ENCODE measurements around the gene HOTAIR.

The HOTAIR gene

DNA sequence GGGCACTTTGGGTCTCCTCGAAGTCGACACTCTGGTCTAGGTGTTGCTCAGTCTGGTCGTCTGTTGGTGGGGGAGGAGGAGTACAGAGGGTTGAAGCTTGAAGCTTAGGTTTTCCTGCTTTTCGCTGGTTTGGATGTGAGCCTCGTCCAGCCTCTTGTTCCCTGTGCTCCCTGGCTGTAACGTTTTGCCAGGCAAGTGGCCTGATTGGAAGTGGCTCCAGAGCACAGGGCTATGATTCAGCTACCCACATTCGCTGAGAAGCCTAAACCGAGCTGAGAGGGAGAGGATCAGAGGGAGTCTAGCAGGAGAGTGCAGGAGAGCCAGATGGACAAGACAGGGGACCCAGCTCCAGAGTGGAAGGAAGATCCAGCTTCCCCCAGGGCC, 16.3 kb upstream of the HOTAIR start:
- DNase-seq (ENCODE audit: low read depth, low spot score) = no peak

DNA sequence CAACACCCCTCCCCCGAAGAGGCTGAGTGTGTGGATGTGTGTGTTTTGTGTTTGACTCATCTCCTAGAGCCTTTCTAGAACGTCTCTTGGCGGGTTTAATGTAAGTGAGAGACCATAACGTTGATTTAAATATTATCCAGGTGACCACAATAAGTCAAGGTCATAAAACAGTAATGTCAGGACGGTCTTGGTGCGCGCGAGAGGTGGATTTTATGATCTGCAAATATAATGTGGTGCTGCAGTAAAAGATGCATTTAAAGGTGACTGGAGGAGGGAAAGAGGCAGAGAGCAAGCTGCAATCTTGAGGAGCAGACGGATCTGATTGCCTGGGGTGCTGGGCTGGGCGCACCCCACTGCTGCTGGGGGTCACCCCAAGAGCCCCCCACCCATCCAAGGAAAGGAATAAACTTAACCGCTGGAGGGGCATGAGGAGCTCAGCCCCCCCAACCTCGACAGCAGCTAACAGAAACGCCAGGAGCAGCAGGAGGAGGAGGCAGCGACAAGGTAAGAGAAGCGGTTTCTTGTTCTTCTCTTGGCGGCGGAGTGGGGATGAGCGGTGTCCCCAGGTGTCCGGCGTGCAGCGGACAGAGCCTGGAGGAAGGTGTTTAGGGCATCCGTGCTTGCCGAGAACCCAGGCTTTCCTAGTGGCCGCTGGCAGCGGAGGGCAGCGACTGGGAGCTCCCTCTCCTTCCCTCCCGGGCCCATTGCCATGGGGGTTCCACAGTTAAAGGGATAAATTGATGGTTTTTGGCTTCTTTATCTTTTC, 15.7 kb upstream of the HOTAIR start:
- DNase-seq (ENCODE audit: low read depth, low spot score) = no peak
- H3K4me3 ChIP-seq (ENCODE audit: low read length) = no peak overlapping the region

More for the DNA sequence above, 16.3 kb upstream of the HOTAIR start:
- no peak overlapping the region for H3K4me3 ChIP-seq (ENCODE audit: low read length)

DNA sequence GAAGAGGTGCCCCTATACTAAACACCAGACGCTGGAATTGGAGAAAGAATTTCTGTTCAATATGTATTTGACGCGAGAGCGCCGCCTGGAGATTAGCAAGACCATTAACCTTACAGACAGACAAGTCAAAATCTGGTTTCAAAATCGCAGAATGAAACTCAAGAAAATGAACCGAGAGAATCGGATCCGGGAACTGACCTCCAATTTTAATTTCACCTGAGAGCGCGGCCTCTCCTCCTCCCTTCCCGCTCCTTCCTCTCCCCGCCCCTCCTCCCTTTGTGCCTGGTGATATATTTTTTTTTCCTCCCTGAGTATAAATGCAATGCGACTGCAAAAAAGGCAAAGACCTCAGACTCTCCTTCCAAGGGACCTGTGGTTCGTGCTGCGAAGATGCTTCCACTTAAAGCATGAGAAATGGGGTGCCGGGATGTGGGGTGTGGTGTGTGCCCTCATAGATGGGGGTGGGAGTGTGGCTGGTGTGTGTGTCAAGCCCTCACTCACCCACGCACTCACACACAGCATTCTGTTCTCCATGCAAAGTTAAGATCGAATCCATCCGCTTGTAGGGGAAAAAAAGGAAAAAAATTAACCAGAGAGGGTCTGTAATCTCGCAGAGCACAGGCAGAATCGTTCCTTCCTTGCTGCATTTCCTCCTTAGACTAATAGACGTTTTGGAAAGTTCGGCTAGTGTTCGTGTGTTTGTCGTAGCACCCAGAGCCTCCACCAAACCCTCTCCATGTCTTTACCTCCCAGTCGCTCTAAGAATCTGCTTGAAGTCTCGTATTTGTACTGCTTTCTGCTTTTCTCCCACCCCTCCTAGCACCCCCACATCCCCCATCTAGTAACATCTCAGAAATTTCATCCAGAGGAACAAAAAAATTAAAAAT, 14.7 kb upstream of the HOTAIR start:
- peak; percentile 80 for DNase-seq (ENCODE audit: low read depth, low spot score)
- H3K4me3 ChIP-seq (ENCODE audit: low read length) = peak overlapping the region; percentile 30

DNA sequence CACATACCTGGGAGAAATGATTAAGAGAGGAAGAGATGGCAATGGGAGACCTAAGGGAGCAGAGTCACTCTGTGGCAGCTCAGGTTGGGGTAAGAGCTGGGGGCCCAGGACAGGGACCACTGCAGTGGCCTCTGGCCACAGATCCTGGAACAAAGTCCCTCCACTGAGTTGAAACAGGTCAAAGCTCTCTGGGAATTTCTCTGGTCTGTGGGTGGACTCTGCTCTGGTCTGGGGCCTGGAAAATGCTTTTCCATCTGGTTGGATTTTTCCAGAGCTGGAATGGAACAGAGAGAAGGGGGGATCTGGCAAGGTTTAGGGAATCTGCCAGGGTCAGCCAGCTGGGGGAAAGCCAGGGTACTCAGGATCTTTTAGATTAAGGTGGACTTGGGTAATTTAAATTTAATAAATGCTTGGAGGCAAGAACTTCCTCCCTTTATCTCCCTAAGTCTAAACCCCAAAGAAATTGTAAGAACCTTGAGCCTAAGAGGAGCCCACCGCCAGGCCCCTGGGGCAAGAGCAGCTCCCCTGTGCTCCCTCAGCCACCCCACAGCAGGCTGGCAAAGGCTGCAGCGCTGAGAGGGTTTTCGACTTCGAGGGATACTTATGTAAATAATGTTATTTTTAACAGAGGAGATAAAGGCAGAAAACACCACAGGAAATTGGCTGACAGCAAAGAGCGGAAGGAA, 13.9 kb upstream of the HOTAIR start:
- peak overlapping the region; percentile 30 for H3K4me3 ChIP-seq (ENCODE audit: low read length)
- no peak for DNase-seq (ENCODE audit: low read depth, low spot score)

DNA sequence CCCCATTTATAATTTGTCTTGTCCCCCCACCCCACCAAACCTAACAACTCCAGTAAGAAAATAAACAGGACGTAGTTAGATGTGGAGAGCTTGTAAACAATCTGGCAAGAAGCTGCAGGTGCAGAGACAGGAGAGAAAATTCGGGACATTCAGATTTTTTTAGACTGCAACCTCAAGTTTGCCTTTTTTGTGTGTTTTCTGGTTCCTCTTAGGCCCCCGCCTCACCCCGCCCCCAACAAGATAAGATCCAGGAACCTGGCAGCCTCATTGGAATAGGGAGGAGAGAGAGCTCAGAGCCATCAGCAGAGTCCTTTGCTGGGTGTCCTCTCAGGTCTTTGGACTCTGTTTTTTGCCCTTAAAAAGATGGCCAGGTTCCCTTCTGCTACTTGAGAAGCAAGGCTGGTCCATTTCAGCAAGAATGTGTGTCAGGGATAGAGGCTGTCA, 13.1 kb upstream of the HOTAIR start:
- H3K4me3 ChIP-seq (ENCODE audit: low read length) = no peak overlapping the region
- DNase-seq (ENCODE audit: low read depth, low spot score) = no peak

DNA sequence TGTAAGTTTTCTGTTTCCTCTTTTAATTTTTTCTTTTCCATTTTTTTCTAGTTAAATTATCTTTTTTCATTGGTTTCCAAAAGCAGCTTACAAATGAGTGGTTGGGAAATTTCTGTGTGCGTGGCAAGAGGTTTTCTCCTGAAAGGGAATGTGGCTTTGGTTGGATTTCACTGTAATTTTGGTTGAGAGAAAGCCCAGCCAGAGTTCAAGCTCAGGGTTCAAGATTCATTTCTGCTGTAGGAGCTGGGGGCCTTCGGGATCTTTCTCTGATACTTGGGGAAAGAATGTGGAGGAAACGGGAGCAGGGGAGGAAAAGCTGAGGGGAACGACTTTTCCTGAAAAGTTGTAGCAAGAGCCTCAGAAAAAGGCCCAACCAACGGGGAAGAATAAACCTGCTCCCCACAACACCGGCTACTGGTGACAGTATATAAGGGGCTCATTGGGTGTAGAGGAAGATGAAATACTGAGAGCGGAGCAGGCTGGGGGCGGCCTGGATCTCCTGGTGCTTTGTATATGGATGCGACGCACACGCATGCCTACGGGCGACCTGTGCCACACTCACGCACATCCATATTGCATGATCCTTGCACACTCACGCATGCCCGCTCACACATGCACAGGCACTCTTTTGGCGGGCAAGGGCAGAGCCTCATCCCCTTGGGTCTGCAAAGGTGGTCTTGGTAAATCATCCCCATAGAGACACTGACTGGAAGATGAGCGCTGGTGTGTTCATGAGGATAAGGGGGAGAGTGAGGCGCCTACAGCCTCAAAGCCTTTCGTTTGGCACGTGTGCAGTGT, 12.1 kb upstream of the HOTAIR start:
- peak overlapping the region; percentile 50 for H3K4me3 ChIP-seq (ENCODE audit: low read length)
- no peak for DNase-seq (ENCODE audit: low read depth, low spot score)

DNA sequence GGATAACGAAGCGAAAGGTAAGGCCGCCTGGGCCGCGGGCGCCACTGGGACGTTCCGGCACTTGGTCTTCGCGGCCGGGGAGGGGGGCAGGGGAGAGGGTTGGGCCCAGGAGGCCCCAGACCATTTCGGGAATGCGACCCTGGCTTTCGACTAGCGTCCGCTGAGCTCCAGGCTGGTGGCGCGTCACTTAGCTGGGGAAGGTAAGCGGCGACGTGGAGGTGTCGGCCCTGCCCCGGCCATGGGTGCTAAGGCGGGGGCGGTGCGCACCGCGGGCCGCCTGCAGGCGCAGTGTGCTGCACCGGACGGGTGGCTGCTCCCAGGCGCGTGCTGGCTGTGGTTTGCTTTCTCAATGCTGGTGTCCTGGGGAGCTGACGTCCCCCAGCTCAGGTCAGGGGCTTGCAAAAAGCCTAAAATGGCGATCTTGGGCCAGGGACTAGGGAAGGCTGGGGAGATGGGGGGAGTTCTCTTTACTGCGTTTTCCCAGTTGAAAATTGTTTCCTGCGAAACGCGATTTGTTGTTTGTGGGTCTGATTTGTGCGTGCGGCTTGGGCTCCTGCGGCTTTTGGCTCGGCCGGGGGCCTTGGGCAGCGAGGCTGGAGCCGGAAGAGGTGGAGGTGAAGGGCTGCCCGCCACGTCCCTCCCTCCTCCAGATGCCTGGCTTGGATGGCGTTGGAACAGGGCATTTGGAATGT, 11.4 kb upstream of the HOTAIR start:
- no peak for DNase-seq (ENCODE audit: low read depth, low spot score)
- H3K4me3 ChIP-seq (ENCODE audit: low read length) = peak overlapping the region; percentile 50

DNA sequence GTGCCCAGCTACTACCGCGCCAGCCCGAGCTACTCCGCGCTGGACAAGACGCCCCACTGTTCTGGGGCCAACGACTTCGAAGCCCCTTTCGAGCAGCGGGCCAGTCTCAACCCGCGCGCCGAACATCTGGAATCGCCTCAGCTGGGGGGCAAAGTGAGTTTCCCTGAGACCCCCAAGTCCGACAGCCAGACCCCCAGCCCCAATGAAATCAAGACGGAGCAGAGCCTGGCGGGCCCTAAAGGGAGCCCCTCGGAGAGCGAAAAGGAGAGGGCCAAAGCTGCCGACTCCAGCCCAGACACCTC, 10.9 kb upstream of the HOTAIR start:
- peak overlapping the region; percentile 50 for H3K4me3 ChIP-seq (ENCODE audit: low read length)
- no peak for DNase-seq (ENCODE audit: low read depth, low spot score)

DNA sequence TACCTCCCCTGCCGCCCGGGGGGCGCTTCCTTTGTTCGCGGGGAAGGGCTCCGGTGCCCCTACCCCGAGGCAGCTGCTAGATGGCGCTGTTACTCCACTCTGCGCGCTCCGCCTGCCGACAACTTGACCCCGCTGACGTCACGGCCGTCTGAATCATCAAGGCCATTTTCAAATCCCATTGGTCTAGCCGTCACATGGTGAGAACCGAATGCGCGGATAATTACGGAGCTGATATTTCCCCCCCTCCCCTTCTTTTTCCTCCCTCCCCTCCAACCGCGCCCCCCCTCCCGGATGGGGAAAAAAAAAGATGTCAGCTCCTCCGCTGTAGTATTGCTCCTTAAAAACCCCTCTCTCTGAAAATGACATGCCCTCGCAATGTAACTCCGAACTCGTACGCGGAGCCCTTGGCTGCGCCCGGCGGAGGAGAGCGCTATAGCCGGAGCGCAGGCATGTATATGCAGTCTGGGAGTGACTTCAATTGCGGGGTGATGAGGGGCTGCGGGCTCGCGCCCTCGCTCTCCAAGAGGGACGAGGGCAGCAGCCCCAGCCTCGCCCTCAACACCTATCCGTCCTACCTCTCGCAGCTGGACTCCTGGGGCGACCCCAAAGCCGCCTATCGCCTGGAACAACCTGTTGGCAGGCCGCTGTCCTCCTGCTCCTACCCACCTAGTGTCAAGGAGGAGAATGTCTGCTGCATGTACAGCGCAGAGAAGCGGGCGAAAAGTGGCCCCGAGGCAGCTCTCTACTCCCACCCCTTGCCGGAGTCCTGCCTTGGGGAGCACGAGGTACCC, 10.3 kb upstream of the HOTAIR start, which contains the start of gene HOXC10:
Gene HOXC10 (plus strand): TSS at position 246 of the 791 bp plus-strand sequence. CDS start 114 bp downstream, at position 360.
- peak within 1 kb of the TSS; percentile 50 for H3K4me3 ChIP-seq (ENCODE audit: low read length)
- DNase-seq (ENCODE audit: low read depth, low spot score) = peak; percentile 94

DNA sequence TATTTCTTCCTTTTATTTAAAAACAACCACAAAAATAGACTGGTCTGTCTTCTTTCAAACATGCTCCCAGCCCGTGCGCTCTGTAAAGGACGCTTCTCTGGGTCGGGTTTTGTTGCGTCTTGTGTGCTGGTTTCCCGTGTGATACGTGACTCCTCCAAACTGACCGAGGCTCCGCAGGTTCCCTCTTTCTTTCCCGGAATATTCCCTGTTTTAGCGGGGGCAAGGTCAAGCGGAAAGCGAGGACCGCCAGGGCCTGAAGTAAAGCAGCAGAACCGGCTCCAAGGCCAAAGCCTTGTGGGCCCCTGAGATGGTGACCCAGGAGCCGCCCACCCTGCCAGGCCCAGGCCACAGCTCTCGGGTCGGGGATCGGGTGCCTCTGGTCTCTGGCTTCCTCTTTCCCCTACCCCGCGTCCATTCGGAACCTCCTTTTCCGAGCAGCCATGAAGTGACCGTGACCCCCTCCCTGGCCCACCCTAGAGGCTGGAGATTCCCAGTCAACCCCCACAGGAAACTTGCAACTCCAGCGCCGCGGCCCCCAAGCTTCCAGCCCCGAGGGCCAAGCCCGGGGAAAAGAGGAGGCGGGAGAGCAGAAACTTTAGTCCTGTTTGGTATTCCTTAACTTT, 9.3 kb upstream of the HOTAIR start:
- H3K4me3 ChIP-seq (ENCODE audit: low read length) = no peak overlapping the region
- no peak for DNase-seq (ENCODE audit: low read depth, low spot score)

DNA sequence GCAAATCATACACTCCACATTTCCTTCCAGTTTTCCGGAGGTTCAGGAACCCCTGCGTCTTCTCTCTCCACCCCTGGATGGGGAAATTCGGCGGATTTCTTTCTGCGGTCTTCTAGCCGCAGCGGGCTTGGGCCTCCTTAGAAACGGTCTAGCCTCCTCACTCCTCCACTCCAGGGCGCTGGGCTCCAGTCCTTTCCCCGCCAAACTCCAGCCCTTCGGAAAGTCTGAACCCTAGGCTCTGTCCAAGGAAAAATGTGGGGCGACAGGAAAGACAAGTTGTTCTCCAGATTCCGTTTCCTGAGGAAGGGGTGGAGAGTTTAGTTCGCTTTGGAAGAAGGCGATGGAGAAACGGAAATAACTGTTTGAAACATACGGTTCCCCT, 8.8 kb upstream of the HOTAIR start:
- H3K4me3 ChIP-seq (ENCODE audit: low read length) = no peak overlapping the region
- DNase-seq (ENCODE audit: low read depth, low spot score) = no peak

DNA sequence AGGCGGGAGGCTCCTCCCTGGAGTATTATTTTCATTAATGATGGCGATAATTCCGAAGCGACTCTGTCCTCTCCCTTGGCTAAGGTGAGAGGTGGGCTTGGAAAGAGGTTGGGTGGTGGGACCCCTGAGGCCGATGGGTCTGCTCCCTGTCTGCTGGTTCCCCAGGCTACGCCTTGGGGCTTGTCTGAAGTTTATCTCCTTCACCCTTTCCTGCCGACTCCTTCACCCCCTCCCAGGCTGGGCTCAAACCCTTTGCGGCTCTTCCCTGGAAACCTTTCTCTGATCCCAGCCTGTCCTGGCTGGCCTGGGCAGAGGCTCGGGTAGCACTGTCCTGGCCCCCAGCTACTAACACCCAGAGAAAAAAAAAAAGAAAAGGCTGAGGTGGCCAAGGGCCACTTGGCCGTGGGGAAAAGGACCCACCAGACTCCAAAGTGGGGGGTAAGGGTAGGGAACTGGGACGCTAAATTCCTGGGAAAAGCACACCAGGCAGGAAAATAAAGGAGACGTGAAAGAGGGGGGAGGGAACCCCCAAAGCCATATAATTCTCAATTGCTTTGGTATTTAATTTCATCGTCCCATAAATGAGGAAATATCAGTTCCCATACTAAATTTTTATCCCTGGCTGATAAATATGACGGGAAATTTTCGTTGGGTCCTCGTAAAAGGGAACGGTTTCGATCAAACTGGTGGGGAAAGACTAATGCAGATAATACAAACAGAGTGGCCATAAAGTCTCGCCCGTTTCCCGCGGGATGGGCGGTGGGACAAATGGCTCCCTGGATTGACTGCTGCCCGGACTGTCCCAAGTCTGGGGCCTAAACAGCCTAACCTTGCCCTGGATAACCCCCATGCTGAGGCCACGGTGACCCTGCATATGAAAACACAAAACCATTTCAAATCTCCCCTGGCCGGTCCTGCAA, 8.2 kb upstream of the HOTAIR start:
- no peak for DNase-seq (ENCODE audit: low read depth, low spot score)
- no peak overlapping the region for H3K4me3 ChIP-seq (ENCODE audit: low read length)

DNA sequence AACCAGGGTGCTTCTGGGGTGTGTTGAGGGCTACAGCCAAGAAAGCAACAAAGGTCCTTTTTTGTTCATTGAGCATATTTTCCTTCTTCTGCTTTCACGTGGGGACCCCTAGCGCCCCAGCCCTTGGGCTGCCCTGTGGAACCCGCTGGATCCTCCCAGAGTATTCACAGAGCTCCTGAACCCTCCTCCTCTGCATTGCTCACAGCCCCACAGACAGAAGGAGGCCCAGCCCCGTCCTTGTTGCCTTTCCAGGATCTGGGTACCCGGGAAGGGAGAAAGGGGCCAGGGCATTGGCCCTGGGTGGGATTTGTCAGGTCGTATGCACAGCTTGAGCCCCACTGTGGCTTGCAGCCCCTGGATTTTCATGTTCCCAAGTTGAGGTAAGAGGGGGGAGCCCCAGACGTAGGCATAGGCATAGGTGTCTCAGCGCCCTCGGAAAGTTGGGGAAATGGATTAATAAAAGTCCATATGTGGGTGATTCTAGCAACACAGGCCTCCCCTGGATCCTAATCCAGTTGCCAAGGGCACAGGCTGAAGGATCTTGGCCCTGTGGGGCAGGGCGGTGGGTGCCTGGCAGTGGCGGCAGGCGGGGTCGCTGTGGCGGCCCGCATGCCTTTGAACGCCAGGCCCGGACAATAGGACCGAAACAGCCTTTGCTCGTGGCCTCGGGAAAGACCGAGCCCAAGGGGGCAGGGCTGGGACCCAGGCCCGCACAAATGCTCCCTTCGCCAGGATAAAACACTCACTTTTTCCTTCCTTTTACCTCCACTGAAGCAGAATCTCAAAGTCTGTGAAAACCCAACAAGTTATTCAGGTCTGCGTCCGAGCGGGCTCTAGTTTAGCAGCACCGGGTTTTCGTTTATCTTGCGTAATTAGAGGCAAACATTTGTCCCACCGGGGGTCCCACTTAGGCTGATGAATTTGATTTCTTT, 7.1 kb upstream of the HOTAIR start:
- DNase-seq (ENCODE audit: low read depth, low spot score) = no peak
- no peak overlapping the region for H3K4me3 ChIP-seq (ENCODE audit: low read length)

DNA sequence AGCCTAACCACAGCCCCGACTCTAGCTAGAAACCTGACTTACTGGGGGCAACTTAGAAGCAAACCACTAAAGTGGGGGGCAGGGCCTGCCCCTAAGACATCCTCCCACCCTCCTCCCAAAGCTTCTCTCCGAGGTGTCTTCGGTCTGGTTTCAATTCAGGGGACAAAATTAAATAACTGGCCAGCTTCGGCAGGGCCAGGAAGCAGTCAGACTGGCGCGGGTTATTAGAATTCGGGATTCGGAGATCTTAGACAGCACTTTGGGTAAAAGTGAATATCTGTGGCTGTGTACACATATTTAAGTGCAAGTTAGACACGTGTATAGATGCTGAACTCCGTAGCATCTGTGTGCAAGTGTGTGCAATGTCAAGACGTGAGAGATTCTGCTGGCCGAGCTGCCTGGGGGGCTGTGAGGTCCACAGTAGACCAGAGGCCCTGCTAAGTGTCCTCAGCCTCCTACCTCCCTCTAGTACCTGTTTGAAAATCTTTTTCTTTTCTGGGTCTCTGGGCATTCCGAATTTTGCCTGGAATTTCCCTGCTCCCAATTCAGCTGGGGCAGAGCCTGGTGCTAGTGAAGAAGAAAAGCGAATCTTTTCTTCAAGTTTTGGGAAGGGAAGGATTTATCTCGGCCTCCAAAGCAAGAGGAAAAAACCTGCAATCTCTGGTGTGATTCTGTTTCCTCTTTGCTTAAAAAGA, 6.2 kb upstream of the HOTAIR start:
- DNase-seq (ENCODE audit: low read depth, low spot score) = peak; percentile 69
- H3K4me3 ChIP-seq (ENCODE audit: low read length) = no peak overlapping the region

Measured in Jurkat, Clone E6-1 (cell line).